Fibroblast of lung (primary cell): Measurements from ENCODE around the gene NME7. TPM values are rescaled to one million over a fixed set of nuclear protein-coding genes. Genes with fewer than 3 reads are reported as not detected.
"Not testable (repeated sequence)": the region's sequence is repeated elsewhere in the genome, so short reads cannot be mapped to it uniquely, and the experiment has no call there.

Experiments used
- DNase-seq, 2 donors: peaks; one replicate each; pipeline versions ENCODE4 v3.0.0 to v3.0.0-alpha.2; 2010; ENCODE audit warnings: low read depth in 2 of 2
- H2AFZ ChIP-seq: 2 replicates; pipeline ENCODE4 v1.5.1; 2012; ENCODE audit warnings: low read length, control low read depth, inconsistent platforms
- H3K27ac ChIP-seq: 2 replicates; pipeline ENCODE4 v1.5.1; 2011; ENCODE audit warnings: low read length, control low read depth; ENCODE audit not compliant: insufficient read depth
- H3K27me3 ChIP-seq: 2 replicates; pipeline ENCODE4 v1.5.1; 2011; ENCODE audit warnings: mild to moderate bottlenecking, low read length; ENCODE audit not compliant: control insufficient read depth, insufficient read depth
- H3K36me3 ChIP-seq: 2 replicates; pipeline ENCODE4 v1.5.1; 2011; ENCODE audit warnings: low read length; ENCODE audit not compliant: control insufficient read depth, insufficient read depth
- H3K4me1 ChIP-seq: 2 replicates; pipeline ENCODE4 v1.5.1; 2011; ENCODE audit warnings: low read length; ENCODE audit not compliant: control insufficient read depth, insufficient read depth; ENCODE audit errors: extremely low read depth
- H3K4me2 ChIP-seq: 2 replicates; pipeline ENCODE4 v1.5.1; 2011; ENCODE audit warnings: low read length, control low read depth; ENCODE audit not compliant: insufficient read depth; ENCODE audit errors: extremely low read depth
- H3K4me3 ChIP-seq, 4 experiments: fragments of 200-600 bp in 1 of 4; sonication (generic) in 1 of 4; replicated peaks in 1 of 4; 2 replicates each; pipeline ENCODE4 v1.5.1; 2011 to 2016; ENCODE audit warnings: low read length in 4 of 4, low read depth in 3 of 4, mild to moderate bottlenecking in 3 of 4, control low read depth in 2 of 4, inconsistent platforms in 1 of 4, mixed read lengths in 1 of 4; ENCODE audit not compliant: insufficient read depth in 1 of 4; ENCODE audit errors: control extremely low read depth in 1 of 4
- H3K79me2 ChIP-seq: 2 replicates; pipeline ENCODE4 v1.5.1; 2012; ENCODE audit warnings: mild to moderate bottlenecking, low read length, inconsistent platforms; ENCODE audit not compliant: control insufficient read depth, insufficient read depth
- H3K9ac ChIP-seq: 2 replicates; pipeline ENCODE4 v1.5.1; 2011; ENCODE audit warnings: mild to moderate bottlenecking, low read length, control low read depth; ENCODE audit not compliant: insufficient read depth
- H3K9me3 ChIP-seq: 2 replicates; pipeline ENCODE4 v1.5.1; 2012; ENCODE audit warnings: low read depth, low read length; ENCODE audit not compliant: control insufficient read depth, insufficient read depth
- H4K20me1 ChIP-seq: 2 replicates; pipeline ENCODE4 v1.5.1; 2011; ENCODE audit warnings: low read length; ENCODE audit not compliant: control insufficient read depth, insufficient read depth; ENCODE audit errors: extremely low read depth
- EZH2 ChIP-seq: IDR thresholded peaks from 2 replicates; pipeline ENCODE4 v1.5.1; 2012; ENCODE audit warnings: low read length, control low read depth, mild to moderate bottlenecking; ENCODE audit errors: missing control alignments
- polyA minus RNA-seq: library from RNA; depleted of rRNA, polyadenylated mRNA; stranded (reverse); fragments of >200 nt; gene quantifications from 2 replicates; pipeline ENCODE4 v1.2.3, GENCODE V29; 2011; ENCODE audit warnings: low replicate concordance
- polyA plus RNA-seq, 2 donors: library from polyadenylated mRNA; depleted of rRNA in 1 of 2; stranded (reverse) in 1 of 2; unstranded in 1 of 2; fragments of >200 nt; gene quantifications; 2 replicates each; pipeline ENCODE4 v1.2.1, GENCODE V29; 2011 to 2012; ENCODE audit warnings: missing spikeins in 1 of 2
- total RNA-seq: library from RNA; depleted of rRNA; stranded (reverse); fragments of >200 nt; gene quantifications from 2 replicates; pipeline ENCODE4 v1.2.1, GENCODE V29; 2014
- TF ChIP-seq, protein P1 (sequence below), 2 donors: IDR thresholded peaks in 1 of 2; conservative IDR thresholded peaks in 1 of 2; 1 replicate in 1 of 2; 2 replicates in 1 of 2; pipeline ENCODE4 v1.5.1; 2011 to 2012; ENCODE audit warnings: low read length in 2 of 2, control low read depth in 1 of 2, inconsistent platforms in 1 of 2, low read depth in 1 of 2, mild to moderate bottlenecking in 1 of 2

The NME7 gene
- total RNA-seq (21.0 and 24.7 TPM in 2 replicates), polyA plus RNA-seq (30.8 and 37.5 TPM in 2 replicates), polyA minus RNA-seq (3.6 and 4.5 TPM in 2 replicates)
- 45.9 and 51.1 TPM in 2 replicates for polyA plus RNA-seq (2012)

DNA sequence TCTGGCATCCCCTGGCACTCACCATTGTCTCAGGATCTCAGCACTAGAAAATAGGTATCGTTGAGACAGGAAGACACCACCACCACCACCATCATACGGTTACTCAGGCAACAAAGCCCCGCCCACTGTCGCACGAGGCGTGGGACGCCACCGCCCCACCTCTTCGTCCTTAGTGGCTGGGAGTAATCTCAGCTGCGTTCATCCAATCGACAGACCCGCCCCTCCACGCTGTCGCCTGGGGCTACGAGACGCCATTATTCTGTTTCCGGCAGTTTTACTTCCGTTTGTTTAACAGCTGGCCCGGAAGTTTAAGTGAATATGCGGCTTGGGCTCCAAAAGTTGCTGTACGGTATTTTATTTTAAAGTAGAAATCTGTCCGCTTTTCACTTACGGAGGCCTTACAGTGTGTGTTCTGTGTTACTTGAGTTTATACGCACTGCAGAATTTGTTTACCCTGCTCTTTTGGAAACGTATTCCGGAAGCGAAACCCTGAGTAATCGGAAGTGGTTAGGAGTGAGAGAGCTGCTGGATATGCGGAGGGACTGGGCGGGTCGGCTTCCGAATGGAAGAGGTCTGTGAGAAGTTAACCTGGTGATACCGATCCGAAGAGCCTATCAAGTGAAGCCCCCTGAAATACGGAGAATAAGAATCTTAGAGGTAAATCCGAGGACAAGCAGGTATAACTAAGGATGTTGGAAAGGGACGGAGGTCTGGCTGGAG is at the start of gene NME7, which contains the start of gene BLZF1:
Gene NME7 (minus strand): TSS at position 112 of the 720 bp plus-strand sequence. CDS start 87 bp downstream, at position 25.
Gene BLZF1 (plus strand): TSS at position 510 of the 720 bp plus-strand sequence. CDS start 1,328 bp downstream, outside the sequence.
- Histone ChIP-seq H2AFZ (peak within 1 kb of the TSS; percentile 95), H3K4me1 (peaks cover 6% of the 10 kb centered on the region), H3K27me3 (no peaks in the 10 kb centered on the region), H3K9ac (peak within 1 kb of the TSS; percentile 84), H3K4me3 (peak within 1 kb of the TSS; percentile 74 to 100 (median 96)), H3K27ac (peak within 1 kb of the TSS; percentile 96), H3K9me3 (no peaks in the 10 kb centered on the region), H3K79me2 (peaks cover 33% of the 10 kb centered on the region), H3K36me3 (peaks cover 10% of the 10 kb centered on the region), H3K4me2 (peak within 1 kb of the TSS; percentile 96), H4K20me1 (peaks cover 2% of the 10 kb centered on the region)
- TF ChIP-seq, protein P1, sequence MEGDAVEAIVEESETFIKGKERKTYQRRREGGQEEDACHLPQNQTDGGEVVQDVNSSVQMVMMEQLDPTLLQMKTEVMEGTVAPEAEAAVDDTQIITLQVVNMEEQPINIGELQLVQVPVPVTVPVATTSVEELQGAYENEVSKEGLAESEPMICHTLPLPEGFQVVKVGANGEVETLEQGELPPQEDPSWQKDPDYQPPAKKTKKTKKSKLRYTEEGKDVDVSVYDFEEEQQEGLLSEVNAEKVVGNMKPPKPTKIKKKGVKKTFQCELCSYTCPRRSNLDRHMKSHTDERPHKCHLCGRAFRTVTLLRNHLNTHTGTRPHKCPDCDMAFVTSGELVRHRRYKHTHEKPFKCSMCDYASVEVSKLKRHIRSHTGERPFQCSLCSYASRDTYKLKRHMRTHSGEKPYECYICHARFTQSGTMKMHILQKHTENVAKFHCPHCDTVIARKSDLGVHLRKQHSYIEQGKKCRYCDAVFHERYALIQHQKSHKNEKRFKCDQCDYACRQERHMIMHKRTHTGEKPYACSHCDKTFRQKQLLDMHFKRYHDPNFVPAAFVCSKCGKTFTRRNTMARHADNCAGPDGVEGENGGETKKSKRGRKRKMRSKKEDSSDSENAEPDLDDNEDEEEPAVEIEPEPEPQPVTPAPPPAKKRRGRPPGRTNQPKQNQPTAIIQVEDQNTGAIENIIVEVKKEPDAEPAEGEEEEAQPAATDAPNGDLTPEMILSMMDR (conservative IDR thresholded peaks at IDR 0.05 in 1 of 2, IDR thresholded peaks at IDR 0.05 in 1 of 2; ENCODE audit: low read depth in 1 of 2, low read length in 2 of 2), result no peak
- no peak for TF ChIP-seq EZH2
- peak; percentile 96 to 97 for DNase-seq

DNA sequence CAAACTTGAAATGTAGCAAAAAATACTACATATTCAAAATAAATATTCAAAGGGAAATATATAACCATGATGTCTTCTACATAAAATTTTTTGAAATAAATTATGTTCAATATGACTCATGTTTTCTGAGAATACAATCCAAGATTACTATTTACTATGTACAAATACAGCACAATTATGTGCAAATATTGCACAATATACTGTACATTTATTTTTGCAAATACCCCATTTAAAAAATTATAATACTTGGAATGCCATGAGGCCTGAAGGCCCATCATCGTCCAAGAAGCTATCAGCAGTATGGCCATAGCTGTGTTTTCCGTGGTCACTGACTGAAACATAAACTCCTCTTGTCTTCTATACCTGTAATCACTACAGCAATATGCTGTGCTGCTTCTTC is 47.4 kb upstream of the NME7 start:
- H3K36me3 ChIP-seq, result no peaks in the 10 kb centered on the region
- H3K4me2 ChIP-seq, result no peak overlapping the region
- H3K4me1 ChIP-seq, result no peaks in the 10 kb centered on the region
- H3K4me3 ChIP-seq, result no peak overlapping the region
- H4K20me1 ChIP-seq, result no peaks in the 10 kb centered on the region
- no peak overlapping the region for H2AFZ ChIP-seq
- H3K27me3 ChIP-seq, result no peaks in the 10 kb centered on the region
- no peak for DNase-seq
- no peak overlapping the region for H3K9ac ChIP-seq
- no peaks in the 10 kb centered on the region for H3K9me3 ChIP-seq
- H3K79me2 ChIP-seq, result no peaks in the 10 kb centered on the region
- H3K27ac ChIP-seq, result no peak overlapping the region
- TF ChIP-seq, protein P1 (conservative IDR thresholded peaks at IDR 0.05 in 1 of 2, IDR thresholded peaks at IDR 0.05 in 1 of 2; ENCODE audit: low read depth in 1 of 2, low read length in 2 of 2), result no peak
- TF ChIP-seq EZH2, result no peak

DNA sequence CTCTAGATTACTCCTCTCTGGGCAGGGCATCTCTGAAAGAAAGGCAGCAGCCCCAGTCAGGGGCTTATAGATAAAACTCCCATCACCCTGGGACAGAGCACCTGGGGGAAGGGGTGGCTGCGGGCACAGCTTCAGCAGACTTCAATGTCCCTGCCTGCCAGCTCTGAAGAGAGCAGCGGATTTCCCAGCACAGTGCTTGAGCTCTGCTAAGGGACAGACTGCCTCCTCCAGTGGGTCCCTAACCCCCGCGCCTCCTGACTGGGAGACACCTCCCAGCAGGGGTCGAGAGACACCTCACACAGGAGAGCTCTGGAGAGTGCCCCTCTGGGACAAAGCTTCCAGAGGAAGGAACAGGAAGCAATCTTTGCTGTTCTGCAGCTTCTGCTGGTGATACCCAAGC is 40.7 kb upstream of the NME7 start:
- not testable (repeated sequence) for H3K4me2 ChIP-seq, H3K9me3 ChIP-seq, H3K4me3 ChIP-seq, DNase-seq, H3K4me1 ChIP-seq, H3K36me3 ChIP-seq, H2AFZ ChIP-seq, H4K20me1 ChIP-seq, H3K27me3 ChIP-seq, H3K9ac ChIP-seq, H3K79me2 ChIP-seq, H3K27ac ChIP-seq

GRCh38 chr1:169402578-169402977 is 35.0 kb upstream of the NME7 start:
- not testable (repeated sequence) for H4K20me1 ChIP-seq, H3K27ac ChIP-seq, H3K79me2 ChIP-seq, H3K27me3 ChIP-seq, DNase-seq, H3K36me3 ChIP-seq, H3K4me1 ChIP-seq, H2AFZ ChIP-seq, H3K9ac ChIP-seq, H3K9me3 ChIP-seq, H3K4me3 ChIP-seq, H3K4me2 ChIP-seq
